ENCODE data around the gene OPTC. TPM values are rescaled to one million over a fixed set of nuclear protein-coding genes. Genes with fewer than 3 reads are reported as not detected.
A peak's percentile ranks its signal among the peaks of the same experiment; 100 is the strongest.

OPTC gene
- total and polyA plus RNA-seq, 12 donors = 0.07 TPM; not detected in 11

- peaks cover 0 to 12% of the 10 kb centered on the region in 2 donors for H3K4me1 ChIP-seq (replicated peaks in 1 of 2)
Measured at GRCh38 chr1:203478231-203478630, 15.7 kb upstream of the OPTC start.

GRCh38 chr1:203478986-203479385, 15.0 kb upstream of the OPTC start:
- Histone ChIP-seq H3K36me3 (replicated peaks in 1 of 2) (no peaks in the 10 kb centered on the region), H3K4me3 (peak overlapping the region in 1 of 4 donors; percentile 49), H3K27me3 (no peaks in the 10 kb centered on the region), H3K4me1 (replicated peaks in 1 of 2) (peaks cover 0 to 12% of the 10 kb centered on the region in 2 donors), H3K9me3 (replicated peaks in 1 of 3) (no peaks in the 10 kb centered on the region), H3K27ac (peak overlapping the region in 2 of 5 donors; percentile 52 to 69)
- 75 to 84% (median 79%) methylated on average over 5 of the region's 5 CpGs for WGBS, 4 donors
- intact Hi-C loops (cut with DNase I) = no loop called here
- TF ChIP-seq POLR2A (IDR thresholded peaks at IDR 0.05) = no peak
- TF ChIP-seq CTCF (IDR thresholded peaks at IDR 0.05) = no peak
- no peak for DNase-seq

More at GRCh38 chr1:203478231-203478630, 15.7 kb upstream of the OPTC start:
- Histone ChIP-seq H3K27ac (peak overlapping the region in 2 of 5 donors; percentile 69), H3K9me3 (replicated peaks in 1 of 3) (no peaks in the 10 kb centered on the region), H3K36me3 (replicated peaks in 1 of 2) (no peaks in the 10 kb centered on the region), H3K27me3 (no peaks in the 10 kb centered on the region), H3K4me3 (peak overlapping the region in 1 of 4 donors; percentile 49)
- intact Hi-C loops (cut with DNase I) = no loop called here
- no peak for DNase-seq
- WGBS, 4 donors = 79 to 84% (median 79%) methylated on average over 3 of the region's 3 CpGs
- TF ChIP-seq CTCF (IDR thresholded peaks at IDR 0.05) (no peak), POLR2A (IDR thresholded peaks at IDR 0.05) (no peak)

- no peak for DNase-seq
- H3K27me3 ChIP-seq = no peaks in the 10 kb centered on the region
- H3K4me3 ChIP-seq = no peak overlapping the region
- H3K27ac ChIP-seq = peak overlapping the region in 1 of 5 donors; percentile 52
- H3K4me1 ChIP-seq (replicated peaks in 1 of 2) = peaks cover 0 to 12% of the 10 kb centered on the region in 2 donors
- no peaks in the 10 kb centered on the region for H3K9me3 ChIP-seq (replicated peaks in 1 of 3)
- no peaks in the 10 kb centered on the region for H3K36me3 ChIP-seq (replicated peaks in 1 of 2)
- 71 to 81% (median 76%) methylated on average over 2 of the region's 2 CpGs for WGBS, 4 donors
- intact Hi-C loops (cut with DNase I) = loop anchor here (5.0 to 10.0 kb wide), 3 partner anchors 105 to 205 kb away; no protein-coding TSS in a partner anchor
- no peak for TF ChIP-seq CTCF (IDR thresholded peaks at IDR 0.05)
- TF ChIP-seq POLR2A (IDR thresholded peaks at IDR 0.05) = no peak
Measured at GRCh38 chr1:203479646-203480045, 14.3 kb upstream of the OPTC start.

- no peak for DNase-seq
- Histone ChIP-seq H3K27me3 (no peaks in the 10 kb centered on the region), H3K36me3 (replicated peaks in 1 of 2) (no peaks in the 10 kb centered on the region), H3K27ac (peak overlapping the region in 3 of 5 donors; percentile 14 to 71 (median 52)), H3K4me3 (no peak overlapping the region), H3K9me3 (replicated peaks in 1 of 3) (no peaks in the 10 kb centered on the region), H3K4me1 (replicated peaks in 1 of 2) (peaks cover 0 to 12% of the 10 kb centered on the region in 2 donors)
- WGBS, 4 donors = 56 to 74% (median 59%) methylated on average over 2 of the region's 2 CpGs
- TF ChIP-seq POLR2A (IDR thresholded peaks at IDR 0.05) (no peak), CTCF (IDR thresholded peaks at IDR 0.05) (no peak)
- intact Hi-C loops (cut with DNase I) = loop anchor here (5.0 to 10.0 kb wide), 3 partner anchors 105 to 205 kb away; no protein-coding TSS in a partner anchor
Measured at GRCh38 chr1:203480084-203480483, 13.9 kb upstream of the OPTC start.
